SH-SY5Y (cell line): ENCODE results near the gene RINT1.

ENCODE experiments used
- GATA2 ChIP-seq: IDR thresholded peaks from 2 replicates; pipeline ENCODE4 v1.6.1; 2011; ENCODE audit warnings: mild to moderate bottlenecking, low read depth, low read length
- GATA3 ChIP-seq: IDR thresholded peaks from 2 replicates; pipeline ENCODE4 v1.6.1; 2011; ENCODE audit warnings: low read depth, mild to moderate bottlenecking, low read length, moderate library complexity

- TF ChIP-seq GATA2 (0 out of 2 replicates have a peak, but pooled peaks have one; percentile 22), GATA3 (no peak)
These were observed at the start of gene RINT1 for GRCh38 chr7:105531792-105532671.
